HepG2 (cell line): Measurements from ENCODE around the gene BTG2. TPM values are rescaled to one million over a fixed set of nuclear protein-coding genes. Genes with fewer than 3 reads are reported as not detected.

Experiments used
- ARID4A ChIP-seq: sonication (generic); formaldehyde crosslinking; IDR thresholded peaks from 2 replicates; pipeline ENCODE4 v1.5.0; 2020; ENCODE audit warnings: mild to moderate bottlenecking, missing genetic modification reagents, borderline replicate concordance
- FOXM1 ChIP-seq: sonication (generic); formaldehyde crosslinking; IDR thresholded peaks from 2 replicates; pipeline ENCODE4 v1.5.0; 2020; ENCODE audit warnings: missing genetic modification reagents
- HBP1 ChIP-seq: IDR thresholded peaks from 2 replicates; pipeline ENCODE4 v1.6.1; 2016; ENCODE audit warnings: low read depth, control low read depth
- MEF2D ChIP-seq: sonication (generic); formaldehyde crosslinking; IDR thresholded peaks from 2 replicates; pipeline ENCODE4 v1.5.1; 2020; ENCODE audit warnings: mild to moderate bottlenecking, missing genetic modification reagents
- PHF8 ChIP-seq: sonication (generic); formaldehyde crosslinking; IDR thresholded peaks from 2 replicates; pipeline ENCODE4 v1.5.0; 2020; ENCODE audit warnings: missing genetic modification reagents
- RFX1 ChIP-seq: fragments of 450-650 bp; IDR thresholded peaks from 2 replicates; pipeline ENCODE4 v1.6.1; 2017
- TMF1 ChIP-seq: sonication (generic); formaldehyde crosslinking; IDR thresholded peaks from 2 replicates; pipeline ENCODE4 v1.8.1; 2022; ENCODE audit warnings: low read depth, missing genetic modification reagents
- ZNF225 ChIP-seq: sonication (generic); formaldehyde crosslinking; IDR thresholded peaks from 2 replicates; pipeline ENCODE4 v1.4.0; 2020; ENCODE audit warnings: mild to moderate bottlenecking, missing genetic modification reagents
- ZNF33A ChIP-seq: sonication (generic); formaldehyde crosslinking; IDR thresholded peaks from 2 replicates; pipeline ENCODE4 v1.5.1; 2020; ENCODE audit warnings: missing genetic modification reagents, mild to moderate bottlenecking, moderate library complexity, borderline replicate concordance
- ZNF652 ChIP-seq: IDR thresholded peaks from 2 replicates; pipeline ENCODE4 v1.6.1; 2016; ENCODE audit warnings: low read depth, borderline replicate concordance
- ZNF850 ChIP-seq: sonication (generic); formaldehyde crosslinking; conservative IDR thresholded peaks from 2 replicates; pipeline ENCODE4 v1.9.0; 2021; ENCODE audit warnings: mild to moderate bottlenecking, missing genetic modification reagents
- ZSCAN30 ChIP-seq: sonication (generic); formaldehyde crosslinking; IDR thresholded peaks from 2 replicates; pipeline ENCODE4 v1.5.0; 2020; ENCODE audit warnings: mild to moderate bottlenecking, missing genetic modification reagents
- polyA plus RNA-seq, 8 experiments: library from polyadenylated mRNA; depleted of rRNA in 3 of 8; stranded (reverse) in 7 of 8; unstranded in 1 of 8; fragments of >200 nt; fragmentation: Illumina TruSeq in 4 of 8; extraction: Trizol in 4 of 8; gene quantifications; 2 replicates each; pipeline versions ENCODE4 v1.2.1 to v1.2.3, GENCODE V29; 2011 to 2016; ENCODE audit warnings: low read depth in 4 of 8, missing spikeins in 1 of 8, mixed read lengths in 1 of 8; ENCODE audit not compliant: insufficient read depth in 1 of 8
- total RNA-seq, 5 experiments: library from RNA; depleted of rRNA; stranded (reverse); fragments of >200 nt; fragmentation: Illumina TruSeq; extraction: Trizol; gene quantifications; 2 replicates each; pipeline ENCODE4 v1.2.3, GENCODE V29; 2016; ENCODE audit warnings: low read depth in 1 of 5
- TF ChIP-seq, protein P1 (sequence below): sonication (generic); formaldehyde crosslinking; conservative IDR thresholded peaks from 2 replicates; pipeline ENCODE4 v1.8.1; 2023; ENCODE audit warnings: missing genetic modification reagents

Gene BTG2
- total and polyA plus RNA-seq, 2 of the 13 experiments (the other 11 are each of a cell fraction or from before 2014, with no cell fraction given) = 13.6 to 18.3 TPM

DNA sequence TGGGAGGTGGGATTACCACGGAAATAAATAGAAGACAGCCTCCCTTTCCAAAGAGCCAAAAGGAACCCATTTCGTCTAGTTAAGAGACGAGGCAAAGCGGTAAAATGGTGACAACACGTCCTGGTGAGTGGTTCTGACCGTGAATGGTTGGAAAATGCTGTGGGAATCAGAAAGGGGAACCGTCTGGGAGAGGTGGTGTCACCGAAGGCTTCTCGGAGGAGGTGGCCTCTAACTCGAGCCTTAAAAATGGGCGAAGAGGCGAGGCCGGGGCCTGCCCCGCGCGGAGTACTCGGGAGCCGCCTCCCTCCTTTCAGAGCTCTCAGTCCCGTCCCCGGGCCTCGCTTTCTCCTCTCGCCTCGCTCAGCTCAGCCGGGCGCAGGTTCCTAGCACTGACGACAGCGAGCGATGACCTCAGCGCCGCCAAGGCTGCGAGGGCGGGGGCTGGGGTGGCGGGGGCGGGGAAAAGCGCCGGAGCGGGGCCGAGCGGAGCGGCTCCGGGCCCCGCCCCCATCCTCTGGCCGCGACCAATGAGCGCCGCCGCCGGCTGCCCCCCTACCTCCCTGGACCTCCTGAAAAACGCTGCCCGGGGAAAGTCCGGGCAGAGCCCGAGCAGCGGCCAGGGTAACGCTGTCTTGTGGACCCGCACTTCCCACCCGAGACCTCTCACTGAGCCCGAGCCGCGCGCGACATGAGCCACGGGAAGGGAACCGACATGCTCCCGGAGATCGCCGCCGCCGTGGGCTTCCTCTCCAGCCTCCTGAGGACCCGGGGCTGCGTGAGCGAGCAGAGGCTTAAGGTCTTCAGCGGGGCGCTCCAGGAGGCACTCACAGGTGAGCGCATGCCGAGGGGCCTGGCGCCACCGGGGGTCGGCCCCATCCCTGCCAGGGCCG, at the start of gene BTG2 (continued):
- TF ChIP-seq HBP1 (0 out of 2 replicates have a peak, but pooled peaks have one; percentile 31), MEF2D (CRISPR knock-in tag) (no peak), RFX1 (no peak), TMF1 (CRISPR knock-in tag) (peak; percentile 70; the same call in 1 of the 2 replicates), PHF8 (CRISPR knock-in tag) (peak; percentile 96), ARID4A (CRISPR knock-in tag) (peak; percentile 82; the same call in 1 of the 2 replicates), ZNF652 (CRISPR knock-in tag) (no peak), ZSCAN30 (CRISPR knock-in tag) (0 out of 2 replicates have a peak, but pooled peaks have one; percentile 45), ZNF850 (CRISPR knock-in tag) (peak; percentile 90), FOXM1 (CRISPR knock-in tag) (no peak), ZNF225 (CRISPR knock-in tag) (peak; percentile 48; the same call in 1 of the 2 replicates), ZNF33A (CRISPR knock-in tag) (0 out of 2 replicates have a peak, but pooled peaks have one; percentile 76)
- TF ChIP-seq, protein P1, sequence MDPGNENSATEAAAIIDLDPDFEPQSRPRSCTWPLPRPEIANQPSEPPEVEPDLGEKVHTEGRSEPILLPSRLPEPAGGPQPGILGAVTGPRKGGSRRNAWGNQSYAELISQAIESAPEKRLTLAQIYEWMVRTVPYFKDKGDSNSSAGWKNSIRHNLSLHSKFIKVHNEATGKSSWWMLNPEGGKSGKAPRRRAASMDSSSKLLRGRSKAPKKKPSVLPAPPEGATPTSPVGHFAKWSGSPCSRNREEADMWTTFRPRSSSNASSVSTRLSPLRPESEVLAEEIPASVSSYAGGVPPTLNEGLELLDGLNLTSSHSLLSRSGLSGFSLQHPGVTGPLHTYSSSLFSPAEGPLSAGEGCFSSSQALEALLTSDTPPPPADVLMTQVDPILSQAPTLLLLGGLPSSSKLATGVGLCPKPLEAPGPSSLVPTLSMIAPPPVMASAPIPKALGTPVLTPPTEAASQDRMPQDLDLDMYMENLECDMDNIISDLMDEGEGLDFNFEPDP (CRISPR knock-in tag) = no peak
